Thyroid gland (tissue), 4 donors: ENCODE results near the gene BBS9. TPM values are rescaled to one million over a fixed set of nuclear protein-coding genes. Genes with fewer than 3 reads are reported as not detected.
"Not testable (repeated sequence)": the region's sequence is repeated elsewhere in the genome, so short reads cannot be mapped to it uniquely, and the experiment has no call there.

ENCODE experiments used
- DNase-seq, 2 donors: peaks; one replicate each; pipeline ENCODE4 v3.0.0-alpha.2; 2019
- H3K27ac ChIP-seq, 3 donors: fragments of 200-600 bp; sonication (generic); 1 replicate in 2 of 3; 2 replicates in 1 of 3; pipeline ENCODE4 v1.5.1; 2016 to 2019; ENCODE audit warnings: mild to moderate bottlenecking in 1 of 3, moderate library complexity in 1 of 3
- H3K27me3 ChIP-seq: fragments of 200-600 bp; sonication (generic); one replicate; pipeline ENCODE4 v1.5.1; 2019
- H3K36me3 ChIP-seq, 2 donors: fragments of 200-600 bp; sonication (generic); one replicate each; pipeline ENCODE4 v1.5.1; 2016 to 2019
- H3K4me1 ChIP-seq, 2 donors: fragments of 200-600 bp; sonication (generic); one replicate each; pipeline ENCODE4 v1.5.1; 2017 to 2019
- H3K4me3 ChIP-seq, 3 donors: fragments of 200-600 bp; sonication (generic); replicated peaks in 1 of 3; 1 replicate in 2 of 3; 2 replicates in 1 of 3; pipeline ENCODE4 v1.5.1; 2016; ENCODE audit warnings: mild to moderate bottlenecking in 1 of 3
- H3K9me3 ChIP-seq: fragments of 200-600 bp; sonication (generic); one replicate; pipeline ENCODE4 v1.5.1; 2017
- CTCF ChIP-seq, 6 experiments: fragments of 200-600 bp in 3 of 6; fragments of 450-650 bp in 3 of 6; sonication (generic) in 3 of 6; IDR thresholded peaks; one replicate each; pipeline ENCODE4 v1.5.1; 2016 to 2019; ENCODE audit warnings: antibody characterized with exemption in 6 of 6, mild to moderate bottlenecking in 2 of 6, inconsistent platforms in 1 of 6, moderate library complexity in 1 of 6
- POLR2A ChIP-seq, 2 donors: fragments of 450-650 bp; IDR thresholded peaks; one replicate each; pipeline ENCODE4 v1.6.1; 2017; ENCODE audit warnings: antibody characterized with exemption in 2 of 2, mild to moderate bottlenecking in 2 of 2, moderate library complexity in 1 of 2
- WGBS, 2 donors: methylation state at CpG; one replicate each; pipeline ENCODE4 v1.1.5; 2017; 5-methylcytosine and 5-hydroxymethylcytosine counted together
- intact Hi-C: fragments of 100-400 bp; cut with DNase I; formaldehyde crosslinking; loops from one replicate; pipeline ENCODE4 v1.15.1; 2023
- total RNA-seq, 4 donors: library from RNA; depleted of rRNA; stranded (reverse); fragments of >200 nt; gene quantifications; one replicate each; pipeline ENCODE4 v1.2.3, GENCODE V29; 2016

The BBS9 gene
- total RNA-seq, 4 donors from 2014 or later: 59.2 to 84.8 (median 73.1) TPM

DNA sequence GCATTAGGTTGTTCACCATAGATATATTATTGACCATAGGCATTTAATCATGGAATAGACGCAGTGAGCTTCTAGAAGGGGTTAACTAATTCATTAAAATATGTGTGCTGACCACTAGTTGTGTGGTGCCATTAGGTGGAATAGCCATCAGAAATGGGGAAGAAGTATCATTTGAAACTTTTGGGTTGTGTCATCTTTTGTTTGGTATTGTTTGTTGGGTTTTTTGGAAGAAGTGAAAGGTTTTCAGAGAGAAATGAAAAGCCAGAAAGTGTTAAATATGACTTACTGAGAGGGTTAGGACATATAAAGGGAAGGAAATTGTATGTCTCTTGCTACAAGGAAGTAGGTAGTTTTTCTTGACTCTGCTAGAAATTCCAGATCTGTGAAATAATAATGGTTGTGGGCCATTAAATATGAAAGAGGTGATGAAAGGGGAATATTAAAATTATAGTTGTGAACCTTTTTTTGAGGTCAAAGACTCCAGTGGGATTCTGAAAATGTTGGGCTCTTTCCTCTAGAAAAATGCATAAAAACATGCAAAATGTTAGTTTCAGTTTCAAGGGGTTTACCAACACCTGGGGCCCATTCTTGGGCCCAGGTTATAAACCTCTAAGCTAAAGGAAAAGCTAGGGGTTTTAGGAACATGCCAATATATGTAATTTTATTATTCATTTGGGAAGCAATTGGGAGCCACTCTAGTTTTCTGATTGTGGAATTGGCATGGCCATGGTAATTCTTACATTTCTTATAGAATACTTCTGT is 348.5 kb downstream of the BBS9 start:
- Histone ChIP-seq H3K27me3 (no peaks in the 10 kb centered on the region), H3K36me3 (no peaks in the 10 kb centered on the region), H3K4me3 (no peak overlapping the region), H3K27ac (no peak overlapping the region), H3K4me1 (no peaks in the 10 kb centered on the region), H3K9me3 (no peaks in the 10 kb centered on the region)
- TF ChIP-seq CTCF (IDR thresholded peaks at IDR 0.05) (no peak), POLR2A (IDR thresholded peaks at IDR 0.05) (no peak)
- WGBS, 2 donors: 96 to 100% methylated on average over 1 of the region's 1 CpG
- intact Hi-C loops: no loop called here
- no peak for DNase-seq

DNA sequence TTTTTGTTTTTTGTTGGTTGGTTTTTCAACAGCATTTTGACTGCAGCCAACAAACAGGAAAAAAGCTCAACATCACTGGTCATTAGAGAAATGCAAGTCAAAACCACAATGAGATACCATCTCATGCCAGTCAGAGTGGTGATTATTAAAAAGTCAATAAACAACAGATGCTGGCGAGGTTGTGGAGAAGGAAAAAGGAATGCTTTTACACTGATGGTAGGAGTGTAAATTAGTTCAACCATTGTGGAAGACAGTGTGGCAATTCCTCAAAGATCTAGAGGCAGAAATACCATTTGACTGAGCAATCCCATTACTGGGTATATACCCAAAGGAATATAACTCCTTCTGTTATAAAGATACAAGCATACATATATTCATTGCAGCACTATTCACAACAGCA is 355.1 kb downstream of the BBS9 start:
- H3K27ac ChIP-seq, H3K27me3 ChIP-seq, H3K4me3 ChIP-seq, H3K36me3 ChIP-seq, DNase-seq, intact Hi-C loops, H3K4me1 ChIP-seq, H3K9me3 ChIP-seq: not testable (repeated sequence)
- WGBS, 2 donors: 91 to 96% methylated on average over 1 of the region's 1 CpG

DNA sequence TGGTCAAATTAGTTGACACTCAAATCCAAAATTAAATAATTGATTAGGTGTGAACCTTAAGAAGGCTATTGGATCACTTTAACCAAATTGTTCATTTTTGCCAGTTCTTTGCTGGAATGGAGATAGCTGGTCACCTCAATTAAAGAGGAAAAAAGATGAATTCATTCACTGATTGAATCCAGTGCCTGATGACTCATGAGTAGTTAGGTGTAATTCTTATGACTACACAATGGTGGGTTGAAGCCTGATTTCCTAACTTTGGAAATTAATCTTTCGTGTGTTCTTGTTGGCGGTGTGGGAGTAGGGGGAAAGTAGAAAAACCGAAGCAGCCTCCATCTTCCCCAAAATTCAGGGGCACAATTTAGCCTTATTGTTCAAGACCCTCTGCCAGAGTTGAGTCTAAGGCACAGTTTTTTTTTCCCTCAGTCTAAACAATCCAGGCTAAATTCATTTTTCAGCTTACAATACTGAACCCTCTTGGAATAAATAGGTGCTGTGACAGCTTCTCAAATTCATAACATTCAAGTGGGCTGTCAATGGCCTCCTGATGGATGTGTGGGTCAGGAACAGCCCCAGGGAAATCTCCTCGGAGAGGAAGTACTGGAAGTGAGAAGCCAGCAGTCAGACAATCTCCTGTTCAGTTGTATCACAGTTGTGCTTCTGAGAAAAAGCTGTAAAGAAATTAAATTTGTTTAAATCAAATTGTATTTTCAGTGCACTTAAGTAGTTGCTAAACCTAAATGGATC is 356.6 kb downstream of the BBS9 start:
- Histone ChIP-seq H3K27ac (no peak overlapping the region), H3K36me3 (no peaks in the 10 kb centered on the region), H3K4me3 (no peak overlapping the region), H3K9me3 (no peaks in the 10 kb centered on the region), H3K4me1 (peaks cover 0 to 7% of the 10 kb centered on the region in 2 donors), H3K27me3 (no peaks in the 10 kb centered on the region)
- intact Hi-C loops: no loop called here
- WGBS, 2 donors: 86 to 90% methylated on average over 4 of the region's 4 CpGs
- no peak for TF ChIP-seq CTCF (IDR thresholded peaks at IDR 0.05)
- no peak for TF ChIP-seq POLR2A (IDR thresholded peaks at IDR 0.05)
- DNase-seq: no peak

GRCh38 chr7:33486633-33487032 is 357.3 kb downstream of the BBS9 start:
- Histone ChIP-seq H3K4me1 (peaks cover 0 to 7% of the 10 kb centered on the region in 2 donors), H3K27ac (no peak overlapping the region), H3K27me3 (no peaks in the 10 kb centered on the region), H3K9me3 (no peaks in the 10 kb centered on the region), H3K36me3 (no peaks in the 10 kb centered on the region), H3K4me3 (no peak overlapping the region)
- DNase-seq: peak in 1 of 2 donors; percentile 34
- no peak for TF ChIP-seq POLR2A (IDR thresholded peaks at IDR 0.05)
- no peak for TF ChIP-seq CTCF (IDR thresholded peaks at IDR 0.05)
- intact Hi-C loops: no loop called here
- WGBS, 2 donors: 100% methylated on average over 1 of the region's 1 CpG

DNA sequence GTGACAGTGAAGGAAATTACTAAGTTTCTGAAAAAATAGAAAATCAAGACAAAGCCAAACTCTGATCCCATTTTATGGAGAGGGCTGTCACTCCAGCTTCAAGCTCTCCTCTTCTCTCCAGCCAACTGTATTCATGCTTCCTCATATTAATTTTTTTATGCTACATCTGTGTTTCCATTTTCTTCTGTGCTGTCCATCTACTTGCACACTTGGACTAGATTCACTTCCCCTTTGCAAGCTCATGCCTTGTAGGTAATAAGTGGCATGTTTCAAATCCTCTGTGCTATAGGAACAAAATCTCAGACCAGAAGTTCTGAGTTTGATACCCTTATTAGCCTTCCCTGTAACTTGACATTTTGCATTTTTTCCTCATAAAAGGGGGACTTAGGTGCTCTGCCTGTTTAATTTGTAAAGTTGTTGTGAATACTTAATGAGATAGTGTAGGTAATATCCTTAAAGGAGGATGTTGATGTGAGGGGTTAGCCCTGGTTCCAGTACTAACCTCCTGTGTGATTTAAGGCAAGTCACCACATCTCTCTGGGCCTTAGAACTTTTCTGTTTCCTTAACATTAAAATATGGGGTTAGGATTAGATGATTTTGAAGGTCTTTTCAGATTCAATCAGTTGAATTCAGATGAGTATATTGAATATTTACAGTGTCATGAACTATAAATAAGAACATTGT is 358.8 kb downstream of the BBS9 start:
- peaks cover 0 to 7% of the 10 kb centered on the region in 2 donors for H3K4me1 ChIP-seq
- no peak for TF ChIP-seq POLR2A (IDR thresholded peaks at IDR 0.05)
- no peak for TF ChIP-seq CTCF (IDR thresholded peaks at IDR 0.05)
- intact Hi-C loops: no loop called here
- no peak overlapping the region for H3K4me3 ChIP-seq
- no peak for DNase-seq
- no peaks in the 10 kb centered on the region for H3K36me3 ChIP-seq
- no peaks in the 10 kb centered on the region for H3K9me3 ChIP-seq
- H3K27ac ChIP-seq: no peak overlapping the region
- H3K27me3 ChIP-seq: no peaks in the 10 kb centered on the region
